HepG2 (cell line): ENCODE data around the gene MT1A. TPM values are rescaled to one million over a fixed set of nuclear protein-coding genes. Genes with fewer than 3 reads are reported as not detected.
A peak's percentile ranks its signal among the peaks of the same experiment; 100 is the strongest.

Experiments used
- GZF1 ChIP-seq: sonication (generic); formaldehyde crosslinking; IDR thresholded peaks from 2 replicates; pipeline ENCODE4 v1.5.1; 2020; ENCODE audit warnings: mild to moderate bottlenecking, missing genetic modification reagents
- HES4 ChIP-seq: sonication (generic); formaldehyde crosslinking; IDR thresholded peaks from 2 replicates; pipeline ENCODE4 v1.9.0; 2021; ENCODE audit warnings: mild to moderate bottlenecking, missing genetic modification reagents, borderline replicate concordance
- JUND ChIP-seq: sonication (generic); formaldehyde crosslinking; IDR thresholded peaks from 2 replicates; pipeline ENCODE4 v1.8.0; 2022; ENCODE audit warnings: mild to moderate bottlenecking, missing genetic modification reagents
- KDM2A ChIP-seq: sonication (generic); formaldehyde crosslinking; IDR thresholded peaks from 2 replicates; pipeline ENCODE4 v1.4.0; 2020; ENCODE audit warnings: low read depth, missing genetic modification reagents, borderline replicate concordance
- MEIS1 ChIP-seq: sonication (generic); formaldehyde crosslinking; IDR thresholded peaks from 2 replicates; pipeline ENCODE4 v1.9.0; 2021; ENCODE audit warnings: mild to moderate bottlenecking, missing genetic modification reagents, moderate library complexity, borderline replicate concordance
- MIXL1 ChIP-seq: IDR thresholded peaks from 2 replicates; pipeline ENCODE4 v1.6.1; 2016
- ONECUT2 ChIP-seq: sonication (generic); formaldehyde crosslinking; IDR thresholded peaks from 2 replicates; pipeline ENCODE4 v1.4.0; 2020; ENCODE audit warnings: missing genetic modification reagents
- RFXAP ChIP-seq: sonication (generic); formaldehyde crosslinking; IDR thresholded peaks from 2 replicates; pipeline ENCODE4 v1.4.0; 2020; ENCODE audit warnings: missing genetic modification reagents, borderline replicate concordance
- TCF7L2 ChIP-seq: IDR thresholded peaks from 2 replicates; pipeline ENCODE4 v1.6.1; 2011; ENCODE audit warnings: mild to moderate bottlenecking, low read depth, low read length, moderate library complexity
- ZKSCAN8 ChIP-seq: IDR thresholded peaks from 2 replicates; pipeline ENCODE4 v1.6.1; 2016; ENCODE audit warnings: borderline replicate concordance, missing genetic modification reagents, missing compliant biosample characterization
- ZNF33A ChIP-seq: sonication (generic); formaldehyde crosslinking; IDR thresholded peaks from 2 replicates; pipeline ENCODE4 v1.5.1; 2020; ENCODE audit warnings: missing genetic modification reagents, mild to moderate bottlenecking, moderate library complexity, borderline replicate concordance
- ZNF549 ChIP-seq: sonication (generic); formaldehyde crosslinking; IDR thresholded peaks from 2 replicates; pipeline ENCODE4 v1.5.0; 2020; ENCODE audit warnings: missing genetic modification reagents
- ZNF567 ChIP-seq: sonication (generic); formaldehyde crosslinking; IDR thresholded peaks from 2 replicates; pipeline ENCODE4 v1.8.1; 2023; ENCODE audit warnings: mild to moderate bottlenecking, missing genetic modification reagents, borderline replicate concordance
- polyA plus RNA-seq, 8 experiments: library from polyadenylated mRNA; depleted of rRNA in 3 of 8; stranded (reverse) in 7 of 8; unstranded in 1 of 8; fragments of >200 nt; fragmentation: Illumina TruSeq in 4 of 8; extraction: Trizol in 4 of 8; gene quantifications; 2 replicates each; pipeline versions ENCODE4 v1.2.1 to v1.2.3, GENCODE V29; 2011 to 2016; ENCODE audit warnings: low read depth in 4 of 8, missing spikeins in 1 of 8, mixed read lengths in 1 of 8; ENCODE audit not compliant: insufficient read depth in 1 of 8
- total RNA-seq, 5 experiments: library from RNA; depleted of rRNA; stranded (reverse); fragments of >200 nt; fragmentation: Illumina TruSeq; extraction: Trizol; gene quantifications; 2 replicates each; pipeline ENCODE4 v1.2.3, GENCODE V29; 2016; ENCODE audit warnings: low read depth in 1 of 5
- TF ChIP-seq, protein P1 (sequence below): sonication (generic); formaldehyde crosslinking; IDR thresholded peaks from 2 replicates; pipeline ENCODE4 v1.4.0; 2020; ENCODE audit warnings: missing genetic modification reagents, borderline replicate concordance
- TF ChIP-seq, protein P2 (sequence below): sonication (generic); formaldehyde crosslinking; IDR thresholded peaks from 2 replicates; pipeline ENCODE4 v1.4.0; 2020; ENCODE audit warnings: missing genetic modification reagents, mild to moderate bottlenecking, borderline replicate concordance
- TF ChIP-seq, protein P3 (sequence below): sonication (generic); formaldehyde crosslinking; IDR thresholded peaks from 2 replicates; pipeline ENCODE4 v1.8.1; 2023; ENCODE audit warnings: mild to moderate bottlenecking, missing genetic modification reagents

The MT1A gene
- total and polyA plus RNA-seq, 2 of the 13 experiments (the other 11 are each of a cell fraction or from before 2014, with no cell fraction given): 8.3 to 10.4 TPM

DNA sequence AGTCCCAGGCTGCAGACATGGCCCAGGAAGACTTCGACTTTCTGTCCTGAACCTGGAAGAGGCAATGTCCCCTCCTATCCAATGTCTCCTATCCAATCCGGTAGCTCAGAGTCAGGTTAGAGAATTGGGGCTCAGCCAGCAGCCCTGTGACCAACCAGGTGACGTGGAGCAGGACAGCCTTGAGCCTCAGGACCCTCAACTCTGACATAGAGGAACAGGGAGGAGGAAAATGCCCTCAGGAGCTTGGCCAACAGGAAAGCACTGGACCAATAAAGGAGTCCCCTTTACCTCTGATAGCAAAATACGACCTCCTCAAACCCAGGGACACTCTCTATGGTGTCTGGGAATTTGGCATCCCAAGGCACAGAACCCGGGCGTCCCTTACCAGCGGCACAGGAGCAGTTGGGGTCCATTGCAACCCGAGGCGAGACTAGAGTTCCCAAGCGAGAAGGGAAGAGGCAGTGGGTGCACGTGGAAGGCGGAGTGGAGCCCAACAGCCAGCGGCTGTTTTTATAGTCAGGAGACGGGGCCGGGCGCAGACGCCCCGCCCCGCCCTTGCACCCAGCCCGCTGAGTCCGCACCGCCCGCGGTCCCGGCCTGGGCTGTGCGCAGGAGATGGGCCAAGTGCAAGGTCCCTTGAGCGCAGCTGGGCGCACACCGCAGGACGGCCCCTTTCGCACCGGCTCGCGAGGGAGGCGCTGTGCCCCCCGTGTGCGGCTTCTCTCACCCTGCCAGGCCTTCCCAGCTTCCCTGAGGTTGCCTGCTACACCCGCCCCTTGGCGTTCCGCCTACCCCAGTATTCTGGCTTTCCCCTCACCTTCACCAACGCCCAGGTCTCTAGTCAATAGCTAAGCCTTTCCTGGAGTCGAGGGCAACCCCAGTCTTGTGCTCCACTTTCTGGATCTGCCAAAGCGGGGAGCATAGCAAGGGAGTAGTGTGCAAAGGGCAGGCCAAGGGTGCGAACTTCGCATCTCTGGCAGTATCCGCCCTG is 29.4 kb downstream of the MT1A start, which contains the start of gene MT1G (continued):
- TF ChIP-seq, protein P1, sequence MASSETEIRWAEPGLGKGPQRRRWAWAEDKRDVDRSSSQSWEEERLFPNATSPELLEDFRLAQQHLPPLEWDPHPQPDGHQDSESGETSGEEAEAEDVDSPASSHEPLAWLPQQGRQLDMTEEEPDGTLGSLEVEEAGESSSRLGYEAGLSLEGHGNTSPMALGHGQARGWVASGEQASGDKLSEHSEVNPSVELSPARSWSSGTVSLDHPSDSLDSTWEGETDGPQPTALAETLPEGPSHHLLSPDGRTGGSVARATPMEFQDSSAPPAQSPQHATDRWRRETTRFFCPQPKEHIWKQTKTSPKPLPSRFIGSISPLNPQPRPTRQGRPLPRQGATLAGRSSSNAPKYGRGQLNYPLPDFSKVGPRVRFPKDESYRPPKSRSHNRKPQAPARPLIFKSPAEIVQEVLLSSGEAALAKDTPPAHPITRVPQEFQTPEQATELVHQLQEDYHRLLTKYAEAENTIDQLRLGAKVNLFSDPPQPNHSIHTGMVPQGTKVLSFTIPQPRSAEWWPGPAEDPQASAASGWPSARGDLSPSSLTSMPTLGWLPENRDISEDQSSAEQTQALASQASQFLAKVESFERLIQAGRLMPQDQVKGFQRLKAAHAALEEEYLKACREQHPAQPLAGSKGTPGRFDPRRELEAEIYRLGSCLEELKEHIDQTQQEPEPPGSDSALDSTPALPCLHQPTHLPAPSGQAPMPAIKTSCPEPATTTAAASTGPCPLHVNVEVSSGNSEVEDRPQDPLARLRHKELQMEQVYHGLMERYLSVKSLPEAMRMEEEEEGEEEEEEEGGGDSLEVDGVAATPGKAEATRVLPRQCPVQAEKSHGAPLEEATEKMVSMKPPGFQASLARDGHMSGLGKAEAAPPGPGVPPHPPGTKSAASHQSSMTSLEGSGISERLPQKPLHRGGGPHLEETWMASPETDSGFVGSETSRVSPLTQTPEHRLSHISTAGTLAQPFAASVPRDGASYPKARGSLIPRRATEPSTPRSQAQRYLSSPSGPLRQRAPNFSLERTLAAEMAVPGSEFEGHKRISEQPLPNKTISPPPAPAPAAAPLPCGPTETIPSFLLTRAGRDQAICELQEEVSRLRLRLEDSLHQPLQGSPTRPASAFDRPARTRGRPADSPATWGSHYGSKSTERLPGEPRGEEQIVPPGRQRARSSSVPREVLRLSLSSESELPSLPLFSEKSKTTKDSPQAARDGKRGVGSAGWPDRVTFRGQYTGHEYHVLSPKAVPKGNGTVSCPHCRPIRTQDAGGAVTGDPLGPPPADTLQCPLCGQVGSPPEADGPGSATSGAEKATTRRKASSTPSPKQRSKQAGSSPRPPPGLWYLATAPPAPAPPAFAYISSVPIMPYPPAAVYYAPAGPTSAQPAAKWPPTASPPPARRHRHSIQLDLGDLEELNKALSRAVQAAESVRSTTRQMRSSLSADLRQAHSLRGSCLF (CRISPR knock-in tag): no peak
- TF ChIP-seq ZNF567 (CRISPR knock-in tag): peak; percentile 90; the same call in 1 of the 2 replicates
- TF ChIP-seq ZKSCAN8: no peak
- TF ChIP-seq MIXL1 (CRISPR knock-in tag): no peak
- TF ChIP-seq HES4 (CRISPR knock-in tag): no peak
- no peak for TF ChIP-seq ZNF33A (CRISPR knock-in tag)
- 0 out of 2 replicates have a peak, but pooled peaks have one; percentile 39 for TF ChIP-seq GZF1 (CRISPR knock-in tag)
- no peak for TF ChIP-seq ZNF549 (CRISPR knock-in tag)
- TF ChIP-seq, protein P2, sequence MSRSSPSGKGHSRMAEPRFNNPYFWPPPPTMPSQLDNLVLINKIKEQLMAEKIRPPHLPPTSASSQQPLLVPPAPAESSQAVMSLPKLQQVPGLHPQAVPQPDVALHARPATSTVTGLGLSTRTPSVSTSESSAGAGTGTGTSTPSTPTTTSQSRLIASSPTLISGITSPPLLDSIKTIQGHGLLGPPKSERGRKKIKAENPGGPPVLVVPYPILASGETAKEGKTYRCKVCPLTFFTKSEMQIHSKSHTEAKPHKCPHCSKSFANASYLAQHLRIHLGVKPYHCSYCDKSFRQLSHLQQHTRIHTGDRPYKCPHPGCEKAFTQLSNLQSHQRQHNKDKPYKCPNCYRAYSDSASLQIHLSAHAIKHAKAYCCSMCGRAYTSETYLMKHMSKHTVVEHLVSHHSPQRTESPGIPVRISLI (CRISPR knock-in tag): 0 out of 2 replicates have a peak, but pooled peaks have one; percentile 28
- no peak for TF ChIP-seq ONECUT2
- TF ChIP-seq, protein P3, sequence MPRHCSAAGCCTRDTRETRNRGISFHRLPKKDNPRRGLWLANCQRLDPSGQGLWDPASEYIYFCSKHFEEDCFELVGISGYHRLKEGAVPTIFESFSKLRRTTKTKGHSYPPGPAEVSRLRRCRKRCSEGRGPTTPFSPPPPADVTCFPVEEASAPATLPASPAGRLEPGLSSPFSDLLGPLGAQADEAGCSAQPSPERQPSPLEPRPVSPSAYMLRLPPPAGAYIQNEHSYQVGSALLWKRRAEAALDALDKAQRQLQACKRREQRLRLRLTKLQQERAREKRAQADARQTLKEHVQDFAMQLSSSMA (CRISPR knock-in tag): no peak
- no peak for TF ChIP-seq JUND (CRISPR knock-in tag)
- TF ChIP-seq KDM2A (CRISPR knock-in tag): peak; percentile 45; the same call in 1 of the 2 replicates
- TF ChIP-seq MEIS1: peak; percentile 71
- no peak for TF ChIP-seq TCF7L2
- TF ChIP-seq RFXAP (CRISPR knock-in tag): no peak
